H9 (cell line): ENCODE measurements around the gene ARMH1. TPM values are rescaled to one million over a fixed set of nuclear protein-coding genes. Genes with fewer than 3 reads are reported as not detected.

Source experiments
- DNase-seq: peaks from one replicate; pipeline ENCODE4 v3.0.0-alpha.2; 2017
- H2AFZ ChIP-seq: one replicate; pipeline ENCODE4 v1.6.1; 2013; ENCODE audit warnings: mild to moderate bottlenecking, low read length, control low read depth, moderate library complexity
- H2AK5ac ChIP-seq: 2 replicates; pipeline ENCODE4 v1.6.1; 2013; ENCODE audit warnings: low read length, control low read depth, mixed read lengths; ENCODE audit not compliant: insufficient read length
- H2BK120ac ChIP-seq: one replicate; pipeline ENCODE4 v1.6.1; 2013; ENCODE audit warnings: low read depth, mild to moderate bottlenecking, low read length, control low read depth, inconsistent platforms; ENCODE audit not compliant: poor library complexity, severe bottlenecking
- H2BK12ac ChIP-seq: 2 replicates; pipeline ENCODE4 v1.6.1; 2013; ENCODE audit warnings: low read length, control low read depth, mixed read lengths, low read depth; ENCODE audit not compliant: insufficient read length
- H2BK15ac ChIP-seq: 2 replicates; pipeline ENCODE4 v1.6.1; 2013; ENCODE audit warnings: low read depth, low read length, control low read depth
- H2BK20ac ChIP-seq: one replicate; pipeline ENCODE4 v1.6.1; 2013; ENCODE audit warnings: low read depth, mild to moderate bottlenecking, low read length, control low read depth, inconsistent platforms; ENCODE audit not compliant: poor library complexity, severe bottlenecking
- H2BK5ac ChIP-seq: 2 replicates; pipeline ENCODE4 v1.6.1; 2013; ENCODE audit warnings: low read length, control low read depth, mixed read lengths; ENCODE audit not compliant: insufficient read length
- H3K14ac ChIP-seq: 2 replicates; pipeline ENCODE4 v1.6.1; 2013; ENCODE audit warnings: low read length, control low read depth; ENCODE audit not compliant: insufficient read depth
- H3K18ac ChIP-seq: 2 replicates; pipeline ENCODE4 v1.6.1; 2013; ENCODE audit warnings: low read depth, mild to moderate bottlenecking, mixed read lengths, low read length, control low read depth; ENCODE audit not compliant: insufficient read length
- H3K23ac ChIP-seq: 2 replicates; pipeline ENCODE4 v1.6.1; 2013; ENCODE audit warnings: low read length, control low read depth, mixed read lengths, low read depth; ENCODE audit not compliant: insufficient read length
- H3K23me2 ChIP-seq: 2 replicates; pipeline ENCODE4 v1.6.1; 2013; ENCODE audit warnings: low read depth, mild to moderate bottlenecking, mixed read lengths, low read length, control low read depth; ENCODE audit not compliant: insufficient read length, poor library complexity, severe bottlenecking
- H3K27ac ChIP-seq: 2 replicates; pipeline ENCODE4 v1.5.1; 2013; ENCODE audit warnings: low read length, control low read depth, mixed read lengths, low read depth; ENCODE audit not compliant: insufficient read length
- H3K27me3 ChIP-seq: 2 replicates; pipeline ENCODE4 v1.6.1; 2013; ENCODE audit warnings: low read length, control low read depth, inconsistent platforms; ENCODE audit not compliant: insufficient read depth
- H3K4ac ChIP-seq: 2 replicates; pipeline ENCODE4 v1.6.1; 2013; ENCODE audit warnings: low read depth, mild to moderate bottlenecking, control low read depth, inconsistent platforms, low read length, moderate library complexity
- H3K4me1 ChIP-seq: 2 replicates; pipeline ENCODE4 v1.6.1; 2013; ENCODE audit warnings: low read length, control low read depth, inconsistent platforms; ENCODE audit not compliant: insufficient read depth
- H3K4me2 ChIP-seq: 2 replicates; pipeline ENCODE4 v1.6.1; 2013; ENCODE audit warnings: low read length, control low read depth, mixed read lengths; ENCODE audit not compliant: insufficient read length, insufficient read depth
- H3K56ac ChIP-seq: 2 replicates; pipeline ENCODE4 v1.6.1; 2013; ENCODE audit warnings: low read depth, mild to moderate bottlenecking, mixed read lengths, low read length, control low read depth; ENCODE audit not compliant: insufficient read length
- H3K79me1 ChIP-seq: 2 replicates; pipeline ENCODE4 v1.6.1; 2013; ENCODE audit warnings: low read depth, mild to moderate bottlenecking, moderate library complexity, low read length, control low read depth, inconsistent platforms; ENCODE audit not compliant: insufficient read depth, poor library complexity, severe bottlenecking
- H3K79me2 ChIP-seq: 2 replicates; pipeline ENCODE4 v1.6.1; 2013; ENCODE audit warnings: low read length, control low read depth, inconsistent platforms; ENCODE audit not compliant: insufficient read depth
- H3K9ac ChIP-seq: 2 replicates; pipeline ENCODE4 v1.6.1; 2013; ENCODE audit warnings: low read length, control low read depth, mixed read lengths; ENCODE audit not compliant: insufficient read length; ENCODE audit errors: extremely low read depth
- H3K9me3 ChIP-seq: one replicate; pipeline ENCODE4 v1.6.1; 2013; ENCODE audit warnings: low read depth, low read length, inconsistent platforms; ENCODE audit not compliant: control insufficient read depth
- H3T11ph ChIP-seq: one replicate; pipeline ENCODE4 v1.6.1; 2013; ENCODE audit warnings: mild to moderate bottlenecking, low read length, control low read depth, inconsistent platforms
- H4K20me1 ChIP-seq: one replicate; pipeline ENCODE4 v1.6.1; 2013; ENCODE audit not compliant: control insufficient read depth, insufficient read length, insufficient read depth
- H4K5ac ChIP-seq: 2 replicates; pipeline ENCODE4 v1.6.1; 2013; ENCODE audit warnings: low read depth, mild to moderate bottlenecking, mixed read lengths, low read length, control low read depth; ENCODE audit not compliant: insufficient read length
- H4K8ac ChIP-seq: replicated peaks from 2 replicates; pipeline ENCODE4 v1.6.1; 2013; ENCODE audit warnings: low read length, control low read depth, mixed read lengths, low read depth; ENCODE audit not compliant: insufficient read length
- H4K91ac ChIP-seq: 2 replicates; pipeline ENCODE4 v1.6.1; 2013; ENCODE audit warnings: low read depth, mild to moderate bottlenecking, moderate library complexity, mixed read lengths, low read length, control low read depth; ENCODE audit not compliant: insufficient read length
- H3K27ac Mint-ChIP-seq, 3 experiments: 2 replicates in 2 of 3; 3 replicates in 1 of 3; pipeline ENCODE4 v1.8.0; 2020 to 2021; ENCODE audit warnings: mixed read lengths in 3 of 3, mild to moderate bottlenecking in 1 of 3, moderate library complexity in 1 of 3
- H3K27me3 Mint-ChIP-seq: 2 replicates; pipeline ENCODE4 v1.8.0; 2021; ENCODE audit warnings: low read depth, mild to moderate bottlenecking, moderate library complexity, mixed read lengths
- H3K36me3 Mint-ChIP-seq, 3 experiments: 2 replicates in 2 of 3; 3 replicates in 1 of 3; pipeline ENCODE4 v1.8.0; 2020 to 2021; ENCODE audit warnings: low read depth in 3 of 3, mixed read lengths in 3 of 3; ENCODE audit not compliant: insufficient read depth in 1 of 3
- H3K4me1 Mint-ChIP-seq, 2 experiments: 2 replicates each; pipeline ENCODE4 v1.8.0; 2020; ENCODE audit warnings: mixed read lengths in 2 of 2
- H3K4me3 Mint-ChIP-seq, 2 experiments: 2 replicates in 1 of 2; 3 replicates in 1 of 2; pipeline ENCODE4 v1.8.0; 2020 to 2021; ENCODE audit warnings: mild to moderate bottlenecking in 2 of 2, mixed read lengths in 2 of 2, moderate library complexity in 1 of 2
- H3K9me3 Mint-ChIP-seq, 2 experiments: 2 replicates in 1 of 2; 3 replicates in 1 of 2; pipeline ENCODE4 v1.8.0; 2020; ENCODE audit warnings: mild to moderate bottlenecking in 2 of 2, mixed read lengths in 2 of 2, moderate library complexity in 1 of 2
- WGBS: extraction: QIAGEN DNeasy Blood & Tissue Kit; methylation state at CpG from one replicate; pipeline ENCODE4 v1.1.7; 2013; ENCODE audit warnings: missing lambda C conversion rate, low lambda C conversion rate, mixed read lengths; ENCODE audit not compliant: insufficient read length; ENCODE audit errors: extremely low coverage; 5-methylcytosine and 5-hydroxymethylcytosine counted together
- total RNA-seq: library from RNA; stranded (reverse); gene quantifications from 2 replicates; pipeline ENCODE4 v1.2.1, GENCODE V29; 2021
- TF ChIP-seq, protein P1 (sequence below): fragments of 200-600 bp; sonication (generic); conservative IDR thresholded peaks from 3 replicates; pipeline ENCODE4 v1.8.0; 2021; ENCODE audit warnings: antibody characterized with exemption, mild to moderate bottlenecking

The ARMH1 gene
- total RNA-seq, 1 experiment from 2014 or later, result 1.0 TPM

DNA sequence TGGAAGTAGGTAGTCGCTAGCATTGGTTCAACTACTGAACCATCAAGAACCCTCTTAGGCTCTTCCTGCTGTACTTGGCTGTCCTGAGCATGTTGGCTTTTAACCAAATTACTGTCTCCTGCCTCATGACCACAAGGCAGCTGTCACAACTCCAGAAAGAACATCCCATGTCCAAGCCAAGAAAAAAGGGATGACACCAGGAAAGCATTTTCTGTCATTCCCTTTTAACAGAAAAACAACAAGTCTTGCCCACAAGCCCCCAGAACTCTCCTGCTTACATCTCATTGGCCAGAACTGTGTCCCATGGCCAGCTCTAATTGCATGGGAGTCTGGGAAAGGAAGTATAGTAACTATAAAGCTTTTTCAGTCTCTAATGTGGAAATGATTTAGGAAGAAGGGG is 58.9 kb downstream of the ARMH1 start:
- H3K9me3 ChIP-seq, result no peaks in the 10 kb centered on the region
- no peaks in the 10 kb centered on the region for H3K79me1 ChIP-seq
- H4K20me1 ChIP-seq, result no peaks in the 10 kb centered on the region
- no peak overlapping the region for H3K4ac ChIP-seq
- H2AK5ac ChIP-seq, result no peak overlapping the region
- Mint-ChIP-seq H3K27me3 (no peaks in the 10 kb centered on the region; the same call in 1 of the 2 replicates), H3K9me3 (peaks cover 2 to 9% of the 10 kb centered on the region in 2 experiments; a peak in 4 of 5 replicates), H3K27ac (peak overlapping the region in 1 of 3 experiments; percentile 66; a peak in 1 of 7 replicates), H3K4me1 (peaks cover 12 to 17% of the 10 kb centered on the region in 2 experiments), H3K4me3 (no peak overlapping the region), H3K36me3 (no peaks in the 10 kb centered on the region)
- no peaks in the 10 kb centered on the region for H3K27me3 ChIP-seq
- H2BK20ac ChIP-seq, result no peak overlapping the region
- H3T11ph ChIP-seq, result no peak overlapping the region
- no peak overlapping the region for H4K5ac ChIP-seq
- no peak overlapping the region for H2AFZ ChIP-seq
- H4K8ac ChIP-seq, result no peak overlapping the region
- H2BK15ac ChIP-seq, result no peak overlapping the region
- no peak overlapping the region for H2BK12ac ChIP-seq
- no peak overlapping the region for H3K9ac ChIP-seq
- no peak overlapping the region for H2BK5ac ChIP-seq
- no peak overlapping the region for H3K23ac ChIP-seq
- no peaks in the 10 kb centered on the region for H3K79me2 ChIP-seq
- WGBS, result no CpG with 5 or more reads among the region's 1 CpG
- H3K4me2 ChIP-seq, result no peak overlapping the region
- no peak overlapping the region for H3K27ac ChIP-seq
- H3K14ac ChIP-seq, result no peak overlapping the region
- no peak overlapping the region for H3K56ac ChIP-seq
- H3K18ac ChIP-seq, result no peak overlapping the region
- H3K23me2 ChIP-seq, result peaks cover 2% of the 10 kb centered on the region
- no peak overlapping the region for H4K91ac ChIP-seq
- H2BK120ac ChIP-seq, result no peak overlapping the region
- DNase-seq, result no peak
- no peaks in the 10 kb centered on the region for H3K4me1 ChIP-seq
- TF ChIP-seq, protein P1, sequence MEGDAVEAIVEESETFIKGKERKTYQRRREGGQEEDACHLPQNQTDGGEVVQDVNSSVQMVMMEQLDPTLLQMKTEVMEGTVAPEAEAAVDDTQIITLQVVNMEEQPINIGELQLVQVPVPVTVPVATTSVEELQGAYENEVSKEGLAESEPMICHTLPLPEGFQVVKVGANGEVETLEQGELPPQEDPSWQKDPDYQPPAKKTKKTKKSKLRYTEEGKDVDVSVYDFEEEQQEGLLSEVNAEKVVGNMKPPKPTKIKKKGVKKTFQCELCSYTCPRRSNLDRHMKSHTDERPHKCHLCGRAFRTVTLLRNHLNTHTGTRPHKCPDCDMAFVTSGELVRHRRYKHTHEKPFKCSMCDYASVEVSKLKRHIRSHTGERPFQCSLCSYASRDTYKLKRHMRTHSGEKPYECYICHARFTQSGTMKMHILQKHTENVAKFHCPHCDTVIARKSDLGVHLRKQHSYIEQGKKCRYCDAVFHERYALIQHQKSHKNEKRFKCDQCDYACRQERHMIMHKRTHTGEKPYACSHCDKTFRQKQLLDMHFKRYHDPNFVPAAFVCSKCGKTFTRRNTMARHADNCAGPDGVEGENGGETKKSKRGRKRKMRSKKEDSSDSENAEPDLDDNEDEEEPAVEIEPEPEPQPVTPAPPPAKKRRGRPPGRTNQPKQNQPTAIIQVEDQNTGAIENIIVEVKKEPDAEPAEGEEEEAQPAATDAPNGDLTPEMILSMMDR, result no peak
